HFFc6 (cell line): Measurements from ENCODE around the gene CELSR1. TPM values are rescaled to one million over a fixed set of nuclear protein-coding genes. Genes with fewer than 3 reads are reported as not detected.

Source experiments
- DNase-seq: peaks from one replicate; pipeline ENCODE4 v3.0.0-alpha.2; 2018
- H3K27ac Mint-ChIP-seq: 2 replicates; pipeline ENCODE4 v1.8.0; 2020; ENCODE audit warnings: mild to moderate bottlenecking, mixed read lengths
- H3K27me3 Mint-ChIP-seq: 2 replicates; pipeline ENCODE4 v1.8.0; 2021; ENCODE audit warnings: mild to moderate bottlenecking, moderate library complexity, mixed read lengths; ENCODE audit not compliant: insufficient read depth
- H3K36me3 Mint-ChIP-seq: 2 replicates; pipeline ENCODE4 v1.8.0; 2021; ENCODE audit warnings: low read depth, mixed read lengths
- H3K4me1 Mint-ChIP-seq: 2 replicates; pipeline ENCODE4 v1.8.0; 2020; ENCODE audit warnings: low read depth, mixed read lengths
- H3K4me3 Mint-ChIP-seq: 2 replicates; pipeline ENCODE4 v1.8.0; 2020; ENCODE audit warnings: mild to moderate bottlenecking, moderate library complexity, mixed read lengths
- H3K9me3 Mint-ChIP-seq: 2 replicates; pipeline ENCODE4 v1.8.0; 2020; ENCODE audit warnings: mild to moderate bottlenecking, mixed read lengths
- CTCF ChIP-seq: fragments of 200-600 bp; sonication (generic); IDR thresholded peaks from 2 replicates; pipeline ENCODE4 v1.5.0; 2021; ENCODE audit warnings: antibody characterized with exemption, mild to moderate bottlenecking
- total RNA-seq, 6 experiments: library from RNA; stranded (reverse); fragmentation: NEBNext Ultra II Directional; extraction: Animal tissue kit (Norgen Biotek cat#: 25700); gene quantifications; 2 replicates in 1 of 6; 3 replicates in 5 of 6; pipeline ENCODE4 v1.2.3, GENCODE V29; 2021

CELSR1 gene
- total RNA-seq, 6 experiments from 2014 or later, result 4.7 to 8.2 (median 6.5) TPM

GRCh38 chr22:46480396-46480795, 57.0 kb downstream of the CELSR1 start:
- Mint-ChIP-seq H3K4me1 (peaks cover 10% of the 10 kb centered on the region), H3K27me3 (peaks cover 2% of the 10 kb centered on the region; the same call in 1 of the 2 replicates), H3K4me3 (no peak overlapping the region), H3K36me3 (no peaks in the 10 kb centered on the region), H3K9me3 (no peaks in the 10 kb centered on the region), H3K27ac (no peak overlapping the region)
- no peak for DNase-seq
- no peak for TF ChIP-seq CTCF

- no peak overlapping the region for H3K4me3 Mint-ChIP-seq
- no peaks in the 10 kb centered on the region for H3K4me1 Mint-ChIP-seq
- no peak for DNase-seq
- no peaks in the 10 kb centered on the region for H3K36me3 Mint-ChIP-seq
- H3K9me3 Mint-ChIP-seq, result no peaks in the 10 kb centered on the region
- no peak for TF ChIP-seq CTCF
- H3K27me3 Mint-ChIP-seq, result peaks cover 5% of the 10 kb centered on the region
- no peak overlapping the region for H3K27ac Mint-ChIP-seq
These were observed 58.4 kb downstream of the CELSR1 start for GRCh38 chr22:46479046-46479445.

GRCh38 chr22:46478083-46478551, 59.3 kb downstream of the CELSR1 start:
- no peak overlapping the region for H3K27ac Mint-ChIP-seq
- no peak for TF ChIP-seq CTCF
- H3K27me3 Mint-ChIP-seq, result peaks cover 5% of the 10 kb centered on the region
- no peak for DNase-seq
- H3K9me3 Mint-ChIP-seq, result no peaks in the 10 kb centered on the region
- H3K4me3 Mint-ChIP-seq, result no peak overlapping the region
- no peaks in the 10 kb centered on the region for H3K36me3 Mint-ChIP-seq
- no peaks in the 10 kb centered on the region for H3K4me1 Mint-ChIP-seq

- Mint-ChIP-seq H3K36me3 (no peaks in the 10 kb centered on the region), H3K27ac (no peak overlapping the region), H3K27me3 (peaks cover 8% of the 10 kb centered on the region), H3K4me3 (no peak overlapping the region), H3K9me3 (no peaks in the 10 kb centered on the region), H3K4me1 (no peaks in the 10 kb centered on the region)
- DNase-seq, result no peak
- no peak for TF ChIP-seq CTCF
These were observed 60.9 kb downstream of the CELSR1 start for GRCh38 chr22:46476547-46476941.

- no peaks in the 10 kb centered on the region for H3K36me3 Mint-ChIP-seq
- no peaks in the 10 kb centered on the region for H3K4me1 Mint-ChIP-seq
- no peak for DNase-seq
- no peak for TF ChIP-seq CTCF
- no peak overlapping the region for H3K27ac Mint-ChIP-seq
- H3K4me3 Mint-ChIP-seq, result no peak overlapping the region
- H3K27me3 Mint-ChIP-seq, result peaks cover 6% of the 10 kb centered on the region
- 0 out of 2 replicates have a peak, but pooled peaks cover 7% of the 10 kb centered on the region for H3K9me3 Mint-ChIP-seq
These were observed 63.4 kb downstream of the CELSR1 start for GRCh38 chr22:46473896-46474557.
